H1 (cell line): Measurements from ENCODE around the gene THADA. TPM values are rescaled to one million over a fixed set of nuclear protein-coding genes. Genes with fewer than 3 reads are reported as not detected.

Experiments used
- CTCF ChIA-PET: fragments of 300-600 bp; sonication (Branson Sonifier 250); formaldehyde crosslinking; loops from one replicate; lab custom pipeline; 2021; ENCODE audit not compliant: partially characterized antibody; lab: Charles Lee
- POLR2A ChIA-PET: fragments of 300-600 bp; sonication (Branson Sonifier 250); formaldehyde crosslinking; loops from one replicate; lab custom pipeline; 2021; ENCODE audit warnings: inconsistent platforms; ENCODE audit not compliant: partially characterized antibody; lab: Charles Lee
- DNase-seq, 2 experiments: peaks; one replicate each; pipeline versions ENCODE4 v3.0.0 to v3.0.0-alpha.2; 2010 to 2022; ENCODE audit warnings: low spot score in 2 of 2, low read depth in 1 of 2, mixed read lengths in 1 of 2
- FAIRE-seq: peaks from 2 replicates; lab custom pipeline; 2011; peaks lifted over from hg19 to GRCh38; lab: Jason Lieb, UNC
- H2AFZ ChIP-seq: 2 replicates; pipeline ENCODE4 v1.8.1; 2012; ENCODE audit warnings: low read length, inconsistent platforms
- H2AK5ac ChIP-seq: 2 replicates; pipeline ENCODE4 v1.6.1; 2013; ENCODE audit warnings: low read depth, low read length
- H2BK120ac ChIP-seq: replicated peaks from 2 replicates; pipeline ENCODE3; 2013; ENCODE audit warnings: low read depth, low read length, inconsistent platforms
- H2BK12ac ChIP-seq: 2 replicates; pipeline ENCODE4 v1.6.1; 2013; ENCODE audit warnings: low read depth, low read length
- H2BK15ac ChIP-seq: 2 replicates; pipeline ENCODE4 v1.6.1; 2013; ENCODE audit warnings: low read length
- H2BK20ac ChIP-seq: 2 replicates; pipeline ENCODE4 v1.6.1; 2013; ENCODE audit warnings: low read length
- H2BK5ac ChIP-seq: 2 replicates; pipeline ENCODE4 v1.6.1; 2013; ENCODE audit warnings: low read depth, low read length
- H3K14ac ChIP-seq: 2 replicates; pipeline ENCODE4 v1.6.1; 2013; ENCODE audit warnings: inconsistent platforms; ENCODE audit not compliant: insufficient read length
- H3K18ac ChIP-seq: 2 replicates; pipeline ENCODE4 v1.6.1; 2013; ENCODE audit warnings: low read length; ENCODE audit errors: extremely low read depth
- H3K23ac ChIP-seq: 2 replicates; pipeline ENCODE4 v1.6.1; 2013; ENCODE audit warnings: inconsistent platforms; ENCODE audit not compliant: insufficient read length
- H3K23me2 ChIP-seq: 2 replicates; pipeline ENCODE4 v1.6.1; 2013; ENCODE audit warnings: low read depth, low read length
- H3K27ac ChIP-seq: 2 replicates; pipeline ENCODE4 v1.6.1; 2011; ENCODE audit warnings: low read depth, low read length, inconsistent platforms
- H3K27me3 ChIP-seq, 4 experiments: replicated peaks in 1 of 4; 1 replicate in 1 of 4; 2 replicates in 3 of 4; pipeline versions ENCODE4 v1.6.1 to v1.8.1; 2011 to 2013; ENCODE audit warnings: low read length in 3 of 4, mild to moderate bottlenecking in 3 of 4, inconsistent platforms in 2 of 4, mixed read lengths in 2 of 4, moderate library complexity in 1 of 4; ENCODE audit not compliant: control insufficient read depth in 3 of 4, insufficient read depth in 3 of 4; ENCODE audit errors: extremely low read depth in 1 of 4
- H3K36me3 ChIP-seq, 4 experiments: 2 replicates each; pipeline versions ENCODE4 v1.6.1 to v1.8.1; 2011 to 2013; ENCODE audit warnings: mild to moderate bottlenecking in 4 of 4, low read length in 3 of 4, moderate library complexity in 2 of 4, control low read depth in 1 of 4, inconsistent platforms in 1 of 4; ENCODE audit not compliant: insufficient read depth in 4 of 4, control insufficient read depth in 2 of 4
- H3K4ac ChIP-seq: replicated peaks from 2 replicates; pipeline ENCODE3; 2013; ENCODE audit warnings: low read length, low read depth, mixed read lengths, inconsistent platforms; ENCODE audit not compliant: insufficient read length
- H3K4me1 ChIP-seq, 4 experiments: replicated peaks in 1 of 4; 1 replicate in 1 of 4; 2 replicates in 3 of 4; pipeline versions ENCODE4 v1.6.1 to v1.8.1; 2011 to 2013; ENCODE audit warnings: low read length in 3 of 4, inconsistent platforms in 2 of 4, mixed read lengths in 1 of 4; ENCODE audit not compliant: insufficient read depth in 4 of 4, control insufficient read depth in 3 of 4
- H3K4me2 ChIP-seq, 2 experiments: 2 replicates each; pipeline versions ENCODE4 v1.6.1 to v1.8.1; 2011 to 2013; ENCODE audit warnings: low read depth in 2 of 2, low read length in 2 of 2, control low read depth in 1 of 2, inconsistent platforms in 1 of 2, mild to moderate bottlenecking in 1 of 2; ENCODE audit not compliant: insufficient read depth in 1 of 2
- H3K4me3 ChIP-seq, 4 experiments: fragments of 200-600, 300-600 bp in 1 of 4; sonication (generic), shearing (Covaris generic), sonication (Bioruptor Twin) in 1 of 4; 2 replicates each; pipeline versions ENCODE4 v1.5.1 to v1.8.1; 2011 to 2016; ENCODE audit warnings: low read length in 4 of 4, low read depth in 3 of 4, control low read depth in 2 of 4, inconsistent platforms in 2 of 4, mild to moderate bottlenecking in 2 of 4, mixed read lengths in 1 of 4, moderate library complexity in 1 of 4; ENCODE audit not compliant: insufficient read depth in 2 of 4; ENCODE audit errors: extremely low read depth in 1 of 4
- H3K56ac ChIP-seq: replicated peaks from 2 replicates; pipeline ENCODE3; 2013; ENCODE audit warnings: low read depth, mild to moderate bottlenecking, mixed read lengths, low read length, inconsistent platforms; ENCODE audit not compliant: insufficient read length
- H3K79me1 ChIP-seq: 2 replicates; pipeline ENCODE4 v1.6.1; 2013; ENCODE audit warnings: low read depth, low read length, control low read depth
- H3K79me2 ChIP-seq, 2 experiments: 2 replicates each; pipeline versions ENCODE4 v1.6.1 to v1.8.1; 2012 to 2013; ENCODE audit warnings: low read length in 2 of 2, mild to moderate bottlenecking in 2 of 2, inconsistent platforms in 1 of 2; ENCODE audit not compliant: insufficient read depth in 2 of 2, control insufficient read depth in 1 of 2
- H3K9ac ChIP-seq, 4 experiments: replicated peaks in 1 of 4; 1 replicate in 1 of 4; 2 replicates in 3 of 4; pipeline versions ENCODE4 v1.6.1 to v1.8.1; 2011 to 2013; ENCODE audit warnings: low read depth in 3 of 4, low read length in 3 of 4, control low read depth in 2 of 4, mild to moderate bottlenecking in 2 of 4, moderate library complexity in 2 of 4, inconsistent platforms in 1 of 4; ENCODE audit errors: extremely low read depth in 1 of 4
- H3K9me3 ChIP-seq, 2 experiments: 2 replicates each; pipeline versions ENCODE4 v1.6.1 to v1.8.1; 2012 to 2013; ENCODE audit warnings: mild to moderate bottlenecking in 2 of 2, moderate library complexity in 2 of 2, control low read depth in 1 of 2, inconsistent platforms in 1 of 2, low read depth in 1 of 2, low read length in 1 of 2, mixed read lengths in 1 of 2; ENCODE audit not compliant: insufficient read depth in 2 of 2
- H4K20me1 ChIP-seq, 2 experiments: replicated peaks in 1 of 2; 2 replicates each; pipeline versions ENCODE3 to v1.8.1; 2011 to 2013; ENCODE audit warnings: inconsistent platforms in 2 of 2, low read length in 2 of 2, mild to moderate bottlenecking in 1 of 2; ENCODE audit not compliant: insufficient read depth in 2 of 2, control insufficient read depth in 1 of 2
- H4K5ac ChIP-seq: 2 replicates; pipeline ENCODE4 v1.6.1; 2013; ENCODE audit warnings: low read length, low read depth, mixed read lengths, inconsistent platforms; ENCODE audit not compliant: insufficient read length
- H4K8ac ChIP-seq: 2 replicates; pipeline ENCODE4 v1.8.0; 2013; ENCODE audit warnings: mild to moderate bottlenecking, moderate library complexity, low read length, inconsistent platforms; ENCODE audit not compliant: insufficient read depth; ENCODE audit errors: extremely low read depth
- H4K91ac ChIP-seq: replicated peaks from 2 replicates; pipeline ENCODE3; 2013; ENCODE audit warnings: low read length, mixed read lengths, inconsistent platforms; ENCODE audit not compliant: insufficient read length
- HDAC2 ChIP-seq, 2 experiments: fragments of 300-600 bp in 1 of 2; sonication (generic) in 1 of 2; IDR thresholded peaks; 2 replicates each; pipeline ENCODE4 v1.6.1; 2011 to 2012; ENCODE audit warnings: low read depth in 2 of 2, low read length in 2 of 2, mild to moderate bottlenecking in 2 of 2, moderate library complexity in 2 of 2, borderline replicate concordance in 1 of 2, inconsistent platforms in 1 of 2
- MAX ChIP-seq: IDR thresholded peaks from 2 replicates; pipeline ENCODE4 v1.6.1; 2012; ENCODE audit warnings: inconsistent platforms
- NRF1 ChIP-seq: IDR thresholded peaks from 2 replicates; pipeline ENCODE4 v1.6.1; 2011; ENCODE audit warnings: mild to moderate bottlenecking, low read depth, low read length, improper control_type of control experiment
- SIRT6 ChIP-seq: IDR thresholded peaks from one replicate; pipeline ENCODE4 v1.7.1; 2012; ENCODE audit warnings: low read length, inconsistent platforms
- SP2 ChIP-seq: IDR thresholded peaks from 2 replicates; pipeline ENCODE4 v1.6.1; 2012; ENCODE audit warnings: mild to moderate bottlenecking, low read length, inconsistent platforms
- WGBS, 2 experiments: shearing (Covaris generic) in 1 of 2; methylation state at CpG; one replicate each; pipeline versions ENCODE4 v1.1.6 to v1.1.7; 2013 to 2015; ENCODE audit warnings: low lambda C conversion rate in 2 of 2, mixed read lengths in 2 of 2, inconsistent platforms in 1 of 2, low coverage in 1 of 2, missing lambda C conversion rate in 1 of 2; ENCODE audit not compliant: insufficient replicate concordance in 2 of 2, insufficient coverage in 1 of 2, insufficient read length in 1 of 2; ENCODE audit errors: extremely low coverage in 1 of 2, missing lambda C conversion rate in 1 of 2; 5-methylcytosine and 5-hydroxymethylcytosine counted together
- polyA plus RNA-seq, 7 experiments: library from polyadenylated mRNA; depleted of rRNA in 3 of 7; stranded (reverse) in 5 of 7; unstranded in 2 of 7; fragments of >200 nt in 5 of 7; fragments of 200-250 nt in 2 of 7; gene quantifications; 1 replicate in 5 of 7; 2 replicates in 1 of 7; 4 replicates in 1 of 7; pipeline versions ENCODE4 v1.2.1 to v1.2.3, GENCODE V29; 2011 to 2013; ENCODE audit warnings: missing spikeins in 2 of 7, mixed read lengths in 2 of 7
- total RNA-seq: library from RNA; stranded (reverse); fragmentation: NEBNext Ultra II Directional; extraction: Animal tissue kit (Norgen Biotek cat#: 25700); gene quantifications from 2 replicates; pipeline ENCODE4 v1.2.1, GENCODE V29; 2021

The THADA gene
- total and polyA plus RNA-seq, 2 of the 8 experiments (the other 6 are each of a cell fraction or from before 2014, with no cell fraction given), result 22.4 to 26.8 TPM

- POLR2A ChIA-PET, result no interaction called here
- Histone ChIP-seq H3K4ac (no peak overlapping the region), H3K27ac (no peak overlapping the region), H3K4me2 (no peak overlapping the region), H2AK5ac (no peak overlapping the region), H3K9me3 (no peaks in the 10 kb centered on the region), H2BK20ac (no peak overlapping the region), H3K23me2 (no peaks in the 10 kb centered on the region; the same call in 1 of the 2 replicates), H4K8ac (no peak overlapping the region), H3K23ac (no peak overlapping the region), H3K4me1 (peaks cover 0 to 3% (median 2%) of the 10 kb centered on the region in 4 experiments; a peak in 3 of 7 replicates), H3K79me2 (no peaks in the 10 kb centered on the region), H4K5ac (no peak overlapping the region), H2BK5ac (no peak overlapping the region), H2BK120ac (no peak overlapping the region), H2BK15ac (no peak overlapping the region), H3K79me1 (no peaks in the 10 kb centered on the region), H4K91ac (no peak overlapping the region), H4K20me1 (no peaks in the 10 kb centered on the region), H3K36me3 (no peaks in the 10 kb centered on the region; a peak in 1 of 8 replicates), H3K56ac (no peak overlapping the region), H2BK12ac (no peak overlapping the region), H3K4me3 (no peak overlapping the region), H3K18ac (no peak overlapping the region), H3K14ac (no peak overlapping the region), H2AFZ (no peak overlapping the region), H3K27me3 (no peaks in the 10 kb centered on the region), H3K9ac (no peak overlapping the region)
- TF ChIP-seq MAX, result no peak
- no peak for TF ChIP-seq SIRT6
- TF ChIP-seq NRF1, result no peak
- no peak for TF ChIP-seq SP2
- no peak for TF ChIP-seq HDAC2 (IDR thresholded peaks at IDR 0.05; ENCODE audit: borderline replicate concordance in 1 of 2, low read depth in 2 of 2, low read length in 2 of 2)
- no peak for FAIRE-seq
- CTCF ChIA-PET, result interaction anchor here (1.7 kb wide), 1 partner anchor 10 kb away, joined by 4 read pairs; no protein-coding TSS in a partner anchor
- WGBS, 2 experiments, result 84% methylated on average over 2 of the region's 2 CpGs; no CpG with 5 or more reads in 1 of the 2 experiments
- DNase-seq, result no peak
These were observed 255.8 kb downstream of the THADA start for GRCh38 chr2:43340066-43340465.
